GM18870 (cell line): Measurements from ENCODE around the gene QSOX1.

ENCODE experiments used
- ATAC-seq: cut with Tn5 transposase; IDR thresholded peaks from one replicate; pipeline ENCODE4 v1.9.1; 2021; ENCODE audit warnings: moderate library complexity; ENCODE audit not compliant: unreplicated experiment

The QSOX1 gene

DNA sequence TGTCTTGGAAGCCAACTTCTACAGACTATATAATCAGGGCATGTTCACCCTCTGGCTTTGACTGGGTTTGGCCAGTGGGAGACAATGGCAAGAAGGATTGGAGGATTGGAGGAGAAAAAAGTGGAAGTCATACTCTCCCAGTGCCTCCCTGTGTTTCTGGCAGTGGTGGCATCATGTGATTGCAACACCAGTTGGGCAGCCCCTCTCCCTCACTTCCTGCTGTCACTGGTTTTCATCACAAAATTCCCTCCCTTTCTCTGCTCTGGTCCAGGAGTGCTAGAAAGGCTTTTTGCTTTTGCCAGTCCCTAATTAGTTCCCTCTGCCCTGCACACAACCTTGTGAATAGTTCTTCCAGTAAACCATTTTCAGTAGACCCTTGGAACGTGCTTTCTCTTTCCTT lies 3.7 kb upstream of the QSOX1 start:
- no peak for ATAC-seq

DNA sequence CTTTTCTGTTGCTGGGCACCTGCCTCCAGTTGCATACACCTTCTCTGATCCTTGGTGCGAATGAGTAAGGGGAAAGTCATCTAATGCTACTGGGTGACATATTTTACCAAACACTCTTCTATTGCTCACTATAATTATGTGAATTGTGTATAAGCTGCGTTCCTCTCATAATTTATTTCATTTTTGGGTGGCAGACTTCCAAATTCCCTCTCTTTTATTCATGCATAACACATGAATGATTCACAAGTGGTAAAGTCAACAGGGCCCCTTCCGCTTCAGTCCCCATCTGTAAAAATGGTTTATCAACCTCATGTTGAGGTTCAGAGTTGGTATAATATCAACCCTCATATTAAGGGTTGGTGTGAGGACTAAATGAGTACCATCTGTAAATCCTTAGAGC lies 3.2 kb upstream of the QSOX1 start:
- no peak for ATAC-seq

DNA sequence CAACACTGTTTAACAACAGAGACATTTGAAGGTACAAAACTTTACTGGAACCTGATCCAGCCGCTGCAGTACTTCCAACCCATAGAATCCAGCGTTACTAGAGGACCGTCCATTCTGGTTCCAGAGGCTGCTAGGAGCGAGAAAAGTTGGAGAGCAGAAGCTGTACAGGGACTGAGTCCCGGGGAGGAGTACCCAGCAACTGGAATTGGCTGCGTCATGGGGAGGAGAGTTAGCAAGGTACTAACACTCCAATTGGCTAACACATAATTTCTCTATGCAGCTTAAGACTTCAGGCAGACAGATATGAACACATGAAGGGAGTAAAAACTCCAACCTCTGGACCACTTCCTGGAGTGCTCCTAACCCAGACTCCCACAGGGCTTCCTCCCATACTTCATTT lies 2.1 kb upstream of the QSOX1 start:
- no peak for ATAC-seq

DNA sequence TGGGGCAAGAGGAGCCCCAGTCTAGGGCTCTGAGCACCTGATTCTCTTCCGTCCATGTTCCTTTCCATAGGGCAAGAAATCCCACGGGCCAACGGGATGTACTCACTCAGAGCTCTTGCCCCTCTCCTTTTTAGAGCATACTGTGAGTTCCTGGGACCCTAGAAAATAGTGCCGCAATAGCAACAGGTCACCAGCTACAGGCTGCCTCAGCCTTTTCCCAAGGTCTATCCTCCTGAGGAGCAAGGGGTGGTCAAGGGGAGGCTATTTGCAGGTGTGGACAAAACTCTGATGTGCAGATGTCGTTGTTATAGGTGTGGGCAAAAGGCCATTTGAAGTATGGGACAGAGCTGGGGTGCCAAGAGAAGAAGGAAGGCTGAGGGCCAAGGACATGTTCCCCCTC lies 1.6 kb upstream of the QSOX1 start:
- ATAC-seq, result no peak

DNA sequence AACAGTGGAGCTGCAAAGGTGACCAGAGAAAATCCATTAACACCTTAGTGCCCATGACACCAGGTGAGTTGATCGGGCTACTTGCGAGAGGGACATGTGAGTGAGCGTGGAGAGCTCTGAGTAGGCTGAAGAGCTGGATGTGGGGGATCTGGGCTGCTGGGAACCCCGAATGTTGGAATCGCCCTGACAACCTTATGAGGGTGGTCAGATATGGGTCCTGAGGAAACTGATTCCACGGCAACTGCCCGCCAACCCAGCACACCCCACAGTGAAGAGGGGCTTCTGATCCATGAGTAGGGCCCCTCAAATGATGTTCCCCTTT lies 705 bp upstream of the QSOX1 start:
- ATAC-seq, result no peak

DNA sequence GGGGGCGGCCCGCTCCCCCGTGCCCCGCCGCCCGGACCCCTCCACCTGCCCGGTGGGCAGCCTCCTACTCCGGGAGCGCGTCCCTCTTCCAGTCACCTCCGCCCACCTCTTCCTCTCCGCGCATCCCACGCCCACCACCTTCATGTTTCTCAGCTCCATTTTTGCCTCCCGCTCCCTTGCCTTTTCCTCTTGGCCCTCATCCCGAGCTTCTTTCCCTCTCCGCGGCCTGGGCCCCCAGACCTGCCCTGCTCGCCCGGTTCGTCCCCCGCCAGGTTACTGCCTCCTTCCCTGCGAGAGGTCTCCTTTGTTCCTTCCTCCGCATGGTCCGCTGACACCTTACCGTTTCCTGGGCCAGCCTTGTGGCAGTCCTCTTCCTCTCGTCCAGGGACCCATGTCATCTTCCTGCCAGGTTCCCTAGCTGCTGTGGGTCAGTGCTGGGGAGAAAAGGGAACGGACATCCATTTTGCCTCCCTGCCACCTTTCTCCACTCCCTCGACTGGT lies 563 bp downstream of the QSOX1 start:
- ATAC-seq, result no peak

DNA sequence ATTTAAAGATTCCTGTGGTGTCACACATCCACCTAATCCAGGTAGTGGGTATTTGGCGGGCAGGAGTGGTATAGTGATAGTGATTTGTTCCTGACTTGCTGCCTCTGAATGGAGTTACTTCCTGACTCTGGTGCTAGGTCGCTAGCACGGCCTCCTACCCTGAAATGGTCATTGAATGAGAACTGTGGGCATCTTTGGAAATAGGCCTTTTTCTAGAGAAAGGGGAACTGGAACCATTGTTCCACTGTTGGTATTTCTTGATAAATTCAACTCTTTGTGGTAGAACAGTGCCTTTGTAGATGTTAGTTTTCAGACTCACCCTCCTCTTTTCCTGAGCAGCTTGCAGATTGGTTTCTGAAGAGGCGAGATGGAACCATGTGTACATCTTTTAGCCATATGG lies 1.5 kb downstream of the QSOX1 start:
- ATAC-seq, result no peak

DNA sequence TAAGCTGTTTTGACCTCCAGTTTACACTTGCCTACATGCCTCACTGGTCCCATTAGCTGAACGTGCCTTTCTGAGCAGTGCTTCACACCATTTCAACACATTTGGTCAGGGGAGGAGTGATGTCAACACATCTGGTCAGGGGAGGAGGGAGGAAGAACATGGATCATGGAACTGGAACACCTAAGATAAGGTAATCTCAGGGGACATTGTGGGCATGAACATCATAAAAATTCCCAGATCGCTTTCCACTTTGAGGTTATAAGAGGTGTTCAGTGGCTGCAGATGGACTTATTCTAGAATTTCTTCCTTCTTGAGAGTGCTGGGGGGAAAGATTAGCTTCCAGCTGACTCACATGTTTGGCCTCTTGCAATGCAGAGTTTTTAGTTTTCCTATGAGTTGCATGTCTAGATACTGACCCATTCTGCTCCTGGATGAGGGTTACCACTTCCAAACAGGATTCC lies 2.0 kb downstream of the QSOX1 start:
- ATAC-seq, result no peak

DNA sequence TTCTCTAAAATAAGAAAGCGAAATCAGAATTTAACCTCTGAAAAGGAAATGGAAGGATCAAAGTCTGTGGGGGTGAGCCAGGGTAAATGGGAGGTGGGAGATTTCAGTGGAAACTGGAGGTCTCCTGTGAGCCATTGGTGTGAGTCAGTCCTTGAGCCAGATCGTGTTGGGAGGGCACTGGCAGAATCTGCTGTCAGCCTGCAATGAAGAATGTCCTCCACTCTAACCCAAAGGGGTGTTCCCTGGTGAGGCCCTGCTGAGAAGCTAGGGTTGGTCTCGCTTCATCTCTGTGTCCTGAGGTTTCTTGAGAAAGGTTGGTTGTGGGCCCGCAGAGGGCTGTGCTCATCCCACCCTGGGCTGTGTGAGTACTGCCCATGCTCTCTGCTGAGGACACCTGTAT lies 2.4 kb downstream of the QSOX1 start:
- ATAC-seq, result no peak

DNA sequence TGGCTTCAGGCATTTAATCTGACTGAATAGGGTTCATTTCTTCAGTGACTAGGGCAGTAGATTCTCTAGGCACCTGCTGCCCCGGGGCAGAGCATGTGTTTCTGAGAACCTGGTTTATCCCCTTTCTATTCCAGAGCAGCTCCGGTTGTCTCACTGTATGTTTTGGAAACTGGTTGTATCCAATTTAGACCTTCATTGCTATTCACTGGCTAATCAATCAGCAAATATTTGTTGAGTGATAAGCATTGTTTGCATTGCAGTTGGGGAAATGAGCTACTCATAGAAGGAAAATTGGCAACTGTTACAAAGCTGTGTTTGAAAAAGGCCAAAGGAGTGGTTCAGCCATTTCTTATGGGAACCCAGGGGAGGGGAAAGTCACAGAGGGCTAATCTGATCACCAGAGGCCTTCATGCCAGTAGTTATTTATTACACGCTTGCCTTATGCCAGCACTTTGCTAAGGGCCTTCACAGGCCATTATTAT lies 2.9 kb downstream of the QSOX1 start:
- ATAC-seq, result no peak

DNA sequence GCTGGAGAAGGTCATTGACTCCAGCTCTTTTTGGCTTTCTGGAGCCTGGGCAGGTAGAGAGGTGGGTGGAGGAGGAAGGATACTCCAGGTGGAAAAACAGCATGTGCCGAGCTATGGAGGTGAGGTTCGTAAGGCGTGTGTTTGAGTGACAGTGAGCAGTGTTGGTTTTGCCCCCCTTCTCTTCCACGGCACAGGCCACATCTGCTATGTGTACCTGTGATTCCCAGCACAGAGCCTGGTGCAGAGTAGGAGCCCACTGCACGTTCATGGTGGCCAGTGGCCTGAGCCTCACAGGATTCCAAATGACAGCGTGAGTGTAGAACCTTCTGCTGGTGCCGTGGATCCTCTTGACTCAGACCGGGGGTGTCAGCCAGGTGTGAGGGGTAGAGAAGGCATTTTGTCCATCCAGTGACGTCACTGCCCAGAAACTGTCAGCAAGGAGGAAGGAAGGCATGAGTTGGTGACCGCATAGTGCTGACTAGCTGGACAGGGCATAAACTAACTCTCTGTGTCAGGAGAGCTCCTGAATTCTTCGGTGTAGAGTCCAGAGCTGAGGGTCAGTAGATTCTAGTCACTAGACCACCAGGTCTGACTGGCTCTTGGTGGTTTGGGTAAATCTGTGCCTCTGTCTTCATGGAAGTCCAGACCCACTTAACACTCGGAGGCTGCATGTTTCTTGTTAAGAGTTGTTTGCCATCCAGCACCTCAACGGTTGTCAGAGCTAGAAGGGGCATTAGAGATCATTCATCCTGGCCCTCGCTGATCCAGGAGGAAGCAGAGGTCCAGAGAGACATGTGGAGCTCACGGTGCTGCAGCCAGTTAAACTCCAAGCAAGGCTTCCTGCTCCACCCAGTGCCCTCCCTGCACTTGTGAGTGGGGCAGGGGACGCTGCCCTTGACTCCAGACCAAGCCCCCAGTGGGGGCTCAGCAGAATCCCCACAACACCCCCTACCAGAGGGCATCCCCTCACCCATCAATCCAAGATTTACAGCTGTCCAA lies 3.8 kb downstream of the QSOX1 start:
- ATAC-seq, result no peak

DNA sequence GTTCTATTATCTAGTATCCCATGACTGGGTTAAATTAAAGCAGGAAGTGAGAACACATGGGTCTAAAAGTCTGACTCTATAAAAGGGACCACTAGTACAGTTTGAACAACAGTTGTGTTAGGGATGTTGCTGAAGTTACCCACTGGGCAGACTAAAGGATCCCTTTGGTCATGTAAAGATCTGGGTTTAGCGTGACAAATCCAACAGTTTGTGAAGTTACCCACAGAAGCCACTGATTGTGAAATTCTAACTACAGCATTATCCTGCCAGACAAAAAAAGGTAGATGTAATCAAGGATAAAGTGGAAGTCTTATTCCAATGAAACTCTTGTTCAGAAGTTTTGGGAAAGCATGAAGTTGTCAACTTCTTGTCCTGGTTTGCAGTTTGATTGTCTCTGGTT lies 5.7 kb downstream of the QSOX1 start:
- ATAC-seq, result no peak

DNA sequence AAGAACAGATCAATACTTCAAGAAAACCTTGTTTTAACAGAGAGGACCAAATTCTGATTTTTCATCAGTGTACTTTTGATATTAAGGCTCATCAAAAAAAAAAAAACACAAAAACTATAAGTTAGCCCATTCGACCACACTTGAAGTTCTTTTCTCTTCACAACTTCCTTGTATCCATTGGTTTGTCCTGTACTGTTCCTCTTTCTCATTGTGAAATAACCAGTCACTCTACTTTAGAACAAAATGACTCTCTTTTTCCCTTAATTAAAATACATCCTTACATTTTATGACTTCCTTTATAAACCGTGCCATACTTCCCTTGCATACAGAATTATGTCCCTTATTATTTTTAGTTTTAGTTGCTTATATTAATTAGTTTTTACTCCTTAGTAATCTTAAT lies 8.4 kb downstream of the QSOX1 start:
- no peak for ATAC-seq

DNA sequence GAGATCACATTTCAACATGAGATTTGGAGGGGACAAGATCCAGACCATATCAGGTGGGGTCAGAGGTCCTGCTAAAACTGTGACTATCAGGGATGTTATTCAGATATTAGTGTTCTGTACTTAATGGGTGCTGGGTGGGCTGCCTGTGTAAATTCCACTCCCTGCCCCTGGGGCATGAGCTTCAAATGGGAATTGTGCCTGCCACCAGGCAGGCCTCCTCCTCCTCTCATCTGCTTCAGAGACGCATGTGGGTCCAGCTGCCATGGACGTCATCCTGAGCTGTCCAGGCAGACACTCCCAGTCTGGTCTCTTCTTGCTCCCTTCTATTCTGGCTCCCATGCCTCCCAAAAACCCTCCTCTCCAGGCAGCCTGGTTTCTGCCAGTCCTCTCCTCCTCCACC lies 10.4 kb downstream of the QSOX1 start:
- no peak for ATAC-seq

DNA sequence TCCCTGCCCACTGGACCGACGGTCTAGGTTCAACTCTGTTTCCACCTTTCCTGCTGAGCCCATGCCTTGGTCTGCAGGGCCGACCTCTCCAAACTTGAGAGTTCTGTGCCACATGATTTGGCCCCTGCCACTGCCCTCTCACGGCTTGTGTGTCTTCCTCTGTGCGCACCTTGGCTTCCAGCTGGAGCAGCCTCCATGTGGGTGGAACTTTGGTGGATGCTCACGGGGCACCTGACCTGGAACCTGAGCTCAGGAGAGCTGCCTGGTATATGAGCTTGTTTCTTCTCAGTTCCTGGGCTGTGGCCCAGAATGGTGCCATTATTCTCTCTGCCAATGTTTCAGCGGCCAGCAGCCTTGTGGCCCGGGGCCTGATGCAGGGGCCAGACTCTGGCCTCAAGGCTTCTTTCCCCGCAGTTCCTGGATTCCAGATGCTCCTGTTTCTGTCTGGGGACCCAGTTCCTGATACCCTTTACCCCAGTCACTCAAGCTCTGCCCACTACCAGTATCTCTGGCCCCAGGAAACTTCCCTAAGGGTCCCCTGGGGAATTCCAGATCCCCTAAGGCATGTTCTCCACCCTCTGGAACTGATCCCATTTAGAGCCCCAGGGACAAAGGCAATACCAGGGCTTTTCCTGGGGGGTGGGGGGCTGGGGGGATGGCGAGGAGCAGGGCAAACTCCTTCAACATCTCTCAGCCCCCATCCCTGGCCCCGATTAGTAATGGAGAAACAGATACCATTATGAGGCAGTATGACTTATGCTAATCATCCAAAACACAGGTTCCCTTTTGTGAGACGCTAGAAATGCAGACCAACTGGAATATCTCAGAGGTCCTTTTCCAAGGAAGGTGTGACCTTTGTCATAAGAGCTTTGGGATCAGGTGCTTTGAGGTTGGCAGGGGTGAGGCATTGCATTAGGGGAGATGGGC lies 11.1 kb downstream of the QSOX1 start:
- no peak for ATAC-seq

DNA sequence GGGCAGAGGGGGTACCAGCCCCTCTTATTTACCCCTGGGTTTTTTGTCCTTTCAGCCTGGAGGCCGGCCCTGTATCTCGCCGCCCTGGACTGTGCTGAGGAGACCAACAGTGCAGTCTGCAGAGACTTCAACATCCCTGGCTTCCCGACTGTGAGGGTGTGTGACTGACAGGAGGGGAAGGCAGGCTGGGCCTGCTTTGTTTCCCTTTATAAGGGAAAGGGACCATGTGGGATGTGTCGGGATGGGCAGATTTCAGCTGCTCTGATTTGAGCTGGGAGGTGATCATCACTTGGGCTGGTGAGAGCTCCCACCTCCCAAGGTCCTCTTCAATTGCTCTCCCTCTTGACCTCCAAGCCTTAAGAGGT lies 11.7 kb downstream of the QSOX1 start:
- ATAC-seq, result no peak

DNA sequence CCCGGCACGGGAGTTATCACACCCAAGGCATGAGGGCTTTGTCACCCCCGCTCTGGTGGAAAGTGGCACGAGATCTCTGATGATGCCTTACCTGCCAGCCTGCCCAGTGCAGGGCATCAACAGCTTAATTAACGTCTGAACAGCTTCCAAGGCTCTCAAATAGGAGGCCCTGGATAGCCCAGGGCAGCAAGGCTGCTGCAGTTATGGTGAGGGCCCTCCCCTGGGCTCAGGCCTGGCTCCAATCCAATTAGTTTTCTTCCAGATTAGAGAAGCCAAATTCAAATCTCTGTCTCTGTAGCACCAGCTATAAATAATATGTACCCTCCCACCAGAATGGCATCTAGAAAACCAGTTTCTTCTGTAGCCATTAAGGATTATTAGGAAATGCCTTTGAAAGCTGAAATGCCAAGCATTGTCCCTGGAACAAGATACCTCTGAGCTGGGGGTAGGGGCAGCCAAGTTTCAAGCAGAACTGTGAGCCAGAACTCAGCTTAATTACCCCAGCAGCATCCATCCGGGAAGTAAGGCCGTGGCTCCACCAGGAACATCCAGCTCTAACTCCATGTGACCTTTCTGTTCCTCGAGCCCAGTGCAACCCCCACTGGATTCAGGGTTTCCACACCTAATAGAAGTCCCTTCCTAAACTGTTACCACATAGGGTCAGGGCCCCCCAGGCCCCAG lies 12.5 kb downstream of the QSOX1 start:
- no peak for ATAC-seq

DNA sequence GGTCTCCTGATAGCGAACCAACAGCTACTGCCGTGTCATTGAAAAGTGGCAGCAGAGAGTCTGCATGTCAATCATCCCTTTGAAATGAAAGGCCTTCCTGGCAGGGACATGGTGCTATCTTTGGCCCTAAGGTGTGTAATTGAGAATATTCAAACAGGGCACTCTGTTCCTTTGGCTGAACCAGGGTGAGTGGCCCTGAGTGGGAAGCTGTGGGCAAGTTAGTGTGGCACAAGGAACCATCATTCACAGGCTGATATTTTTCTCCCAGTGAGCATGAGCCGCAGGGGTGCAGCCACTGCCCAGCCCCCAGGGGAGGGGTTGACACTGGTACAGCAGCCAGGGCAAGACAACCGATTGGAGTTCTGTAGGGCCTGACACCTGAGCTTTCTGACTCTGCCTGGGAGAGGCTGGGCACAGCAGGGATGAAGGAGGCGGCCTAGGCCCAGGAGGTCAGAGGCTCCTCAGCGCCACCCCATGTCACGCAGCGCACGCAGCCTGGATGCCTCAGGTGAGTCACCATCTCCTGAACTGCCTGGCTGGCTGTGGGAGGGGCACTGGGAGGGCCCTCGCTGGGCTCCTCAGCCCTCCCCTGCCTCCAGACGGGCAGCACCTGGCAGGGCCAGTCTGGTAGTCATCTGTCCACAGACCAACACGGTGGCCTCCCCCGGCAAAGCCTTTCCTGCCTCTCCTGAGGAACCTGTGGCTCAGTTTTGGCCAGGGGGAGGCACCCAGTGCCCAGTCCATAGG lies 13.2 kb downstream of the QSOX1 start:
- no peak for ATAC-seq

DNA sequence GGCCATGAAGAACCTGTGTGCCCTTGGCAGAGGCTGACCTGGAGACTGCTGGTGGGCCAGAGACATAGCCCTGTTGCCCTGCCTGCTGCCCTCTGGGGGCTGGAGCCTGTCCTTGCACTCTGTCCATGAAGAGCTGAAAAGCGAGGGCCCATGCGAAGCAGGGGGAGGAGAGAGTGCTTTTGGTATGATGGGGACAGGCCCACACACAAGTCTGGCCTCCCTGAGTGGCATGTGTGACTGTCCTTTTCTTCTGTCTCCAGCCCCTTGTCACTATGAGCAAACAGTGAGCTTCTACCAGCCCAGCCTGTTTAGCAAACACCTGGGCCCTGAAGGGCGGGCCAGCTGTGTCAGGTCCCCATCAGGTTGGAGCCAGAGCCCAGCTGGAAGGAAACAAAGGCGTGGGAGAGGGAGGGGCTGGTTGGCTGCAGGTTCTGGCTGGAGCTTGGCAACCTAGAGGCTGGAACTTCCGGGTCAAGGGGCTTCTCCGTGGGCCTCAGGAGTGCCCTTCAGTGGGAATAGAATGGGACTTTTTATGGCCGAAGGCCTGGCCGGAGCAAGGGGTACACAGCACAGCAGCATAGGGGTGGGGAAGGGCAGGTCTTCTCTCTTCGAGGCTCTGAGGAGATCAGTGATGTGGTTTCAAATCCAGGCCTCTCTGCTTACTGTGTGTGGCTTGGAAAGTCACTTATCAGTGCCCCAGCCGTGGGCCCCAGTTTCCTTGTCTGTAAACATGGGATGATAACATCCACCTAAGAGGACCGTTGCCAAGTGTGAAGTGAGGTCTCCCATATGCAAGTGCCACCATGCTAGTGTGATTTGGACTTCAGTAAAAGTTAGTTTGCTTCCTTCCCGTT lies 14.3 kb downstream of the QSOX1 start:
- no peak for ATAC-seq
